Bronchial epithelial cell (primary cell): ENCODE measurements around the gene IPO7. TPM values are rescaled to one million over a fixed set of nuclear protein-coding genes. Genes with fewer than 3 reads are reported as not detected.

Experiments used
- DNase-seq: peaks from one replicate; pipeline ENCODE4 v3.0.0-alpha.2; 2010; ENCODE audit warnings: low read depth
- FAIRE-seq: peaks from 2 replicates; lab custom pipeline; 2011; peaks lifted over from hg19 to GRCh38; lab: Jason Lieb, UNC
- H3K27me3 ChIP-seq: 2 replicates; pipeline ENCODE4 v1.5.1; 2011; ENCODE audit warnings: low read length; ENCODE audit not compliant: control insufficient read depth, insufficient read depth
- H3K36me3 ChIP-seq: 2 replicates; pipeline ENCODE4 v1.5.1; 2011; ENCODE audit warnings: low read length; ENCODE audit not compliant: control insufficient read depth, insufficient read depth
- H3K4me3 ChIP-seq: 2 replicates; pipeline ENCODE4 v1.5.1; 2011; ENCODE audit warnings: mild to moderate bottlenecking, low read depth, low read length, control low read depth
- CTCF ChIP-seq: IDR thresholded peaks from 2 replicates; pipeline ENCODE4 v1.5.1; 2011; ENCODE audit warnings: mild to moderate bottlenecking, moderate library complexity, low read length, control low read depth, inconsistent platforms; ENCODE audit not compliant: insufficient read depth, severe bottlenecking
- total RNA-seq: library from RNA; depleted of rRNA; stranded (reverse); fragments of >200 nt; gene quantifications from 2 replicates; pipeline ENCODE4 v1.2.1, GENCODE V29; 2014

Gene IPO7
- total RNA-seq, 1 donor from 2014 or later, result 109 TPM

GRCh38 chr11:9379041-9379440, 5.4 kb upstream of the IPO7 start:
- no peak for DNase-seq
- TF ChIP-seq CTCF, result no peak
- Histone ChIP-seq H3K4me3 (no peak overlapping the region), H3K27me3 (no peaks in the 10 kb centered on the region), H3K36me3 (no peaks in the 10 kb centered on the region)
- no peak for FAIRE-seq

GRCh38 chr11:9380773-9381172, 3.7 kb upstream of the IPO7 start:
- TF ChIP-seq CTCF, result no peak
- no peak overlapping the region for H3K4me3 ChIP-seq
- DNase-seq (no peak), FAIRE-seq (no peak)
- H3K36me3 ChIP-seq, result no peaks in the 10 kb centered on the region
- no peaks in the 10 kb centered on the region for H3K27me3 ChIP-seq

GRCh38 chr11:9385327-9385899, 961 bp downstream of the IPO7 start:
- DNase-seq (peak; percentile 40), FAIRE-seq (no peak)
- H3K36me3 ChIP-seq, result no peaks in the 10 kb centered on the region
- TF ChIP-seq CTCF, result no peak
- no peaks in the 10 kb centered on the region for H3K27me3 ChIP-seq
- peak overlapping the region; percentile 100 for H3K4me3 ChIP-seq

- Histone ChIP-seq H3K27me3 (no peaks in the 10 kb centered on the region), H3K36me3 (no peaks in the 10 kb centered on the region), H3K4me3 (peak overlapping the region; percentile 100)
- DNase-seq, result peak; percentile 16
- no peak for FAIRE-seq
- no peak for TF ChIP-seq CTCF
Measured at GRCh38 chr11:9386086-9386485, 1.6 kb downstream of the IPO7 start.

GRCh38 chr11:9386901-9387300, 2.4 kb downstream of the IPO7 start:
- TF ChIP-seq CTCF, result no peak
- no peak for FAIRE-seq
- no peaks in the 10 kb centered on the region for H3K36me3 ChIP-seq
- no peak overlapping the region for H3K4me3 ChIP-seq
- H3K27me3 ChIP-seq, result no peaks in the 10 kb centered on the region
- DNase-seq, result no peak

GRCh38 chr11:9396310-9396709, 11.9 kb downstream of the IPO7 start:
- no peaks in the 10 kb centered on the region for H3K36me3 ChIP-seq
- FAIRE-seq (no peak), DNase-seq (no peak)
- no peaks in the 10 kb centered on the region for H3K27me3 ChIP-seq
- H3K4me3 ChIP-seq, result no peak overlapping the region
- no peak for TF ChIP-seq CTCF
